ENCODE results near the gene PLCG2. TPM values are rescaled to one million over a fixed set of nuclear protein-coding genes. Genes with fewer than 3 reads are reported as not detected.

The PLCG2 gene
- total and polyA plus RNA-seq, 2 of the 8 experiments (the other 6 are each of a cell fraction or from before 2014, with no cell fraction given): 6.1 to 6.9 TPM

GRCh38 chr16:81902025-81902424 is 122.9 kb downstream of the PLCG2 start (continued):
- TF ChIP-seq ATF2 (IDR thresholded peaks at IDR 0.05; ENCODE audit: low read length): no peak
- no peak for TF ChIP-seq SIRT6 (IDR thresholded peaks at IDR 0.05; ENCODE audit: low read length)
- no peak for TF ChIP-seq ZNF274 (IDR thresholded peaks at IDR 0.05; ENCODE audit: borderline replicate concordance, extremely low read depth, low read length)
